GM18868 (cell line): Measurements from ENCODE around the gene OR10W1.

ENCODE experiments used
- ATAC-seq: cut with Tn5 transposase; IDR thresholded peaks from one replicate; pipeline ENCODE4 v1.9.1; 2021; ENCODE audit warnings: mild to moderate bottlenecking, moderate library complexity; ENCODE audit not compliant: unreplicated experiment

Gene OR10W1, protein sequence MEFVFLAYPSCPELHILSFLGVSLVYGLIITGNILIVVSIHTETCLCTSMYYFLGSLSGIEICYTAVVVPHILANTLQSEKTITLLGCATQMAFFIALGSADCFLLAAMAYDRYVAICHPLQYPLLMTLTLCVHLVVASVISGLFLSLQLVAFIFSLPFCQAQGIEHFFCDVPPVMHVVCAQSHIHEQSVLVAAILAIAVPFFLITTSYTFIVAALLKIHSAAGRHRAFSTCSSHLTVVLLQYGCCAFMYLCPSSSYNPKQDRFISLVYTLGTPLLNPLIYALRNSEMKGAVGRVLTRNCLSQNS

DNA sequence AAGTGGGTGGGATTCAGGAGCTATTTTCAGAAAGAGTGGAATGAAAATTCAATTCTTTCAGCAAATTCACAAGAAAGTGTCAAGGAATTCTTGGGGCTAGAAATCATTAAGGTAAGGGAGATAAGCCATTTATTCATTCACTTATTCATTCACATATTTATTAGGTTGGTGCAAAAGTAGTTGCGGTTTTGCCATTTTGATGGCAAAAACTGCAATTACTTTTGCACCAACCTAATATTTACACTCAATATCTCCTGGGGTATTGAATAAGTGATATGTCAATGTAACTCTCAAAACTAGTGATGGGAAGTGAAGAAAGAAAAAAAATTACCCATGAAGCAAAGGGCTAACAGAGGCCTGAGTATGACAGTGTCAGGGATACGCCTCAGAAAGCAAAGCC lies at the start of gene OR10W1:
Gene OR10W1 (minus strand): TSS at position 119 of the 400 bp plus-strand sequence. CDS start 402 bp downstream, outside the sequence.
- ATAC-seq, result no peak

- no peak for ATAC-seq
These were observed 48.1 kb upstream of the OR10W1 start for GRCh38 chr11:58316142-58316541.

DNA sequence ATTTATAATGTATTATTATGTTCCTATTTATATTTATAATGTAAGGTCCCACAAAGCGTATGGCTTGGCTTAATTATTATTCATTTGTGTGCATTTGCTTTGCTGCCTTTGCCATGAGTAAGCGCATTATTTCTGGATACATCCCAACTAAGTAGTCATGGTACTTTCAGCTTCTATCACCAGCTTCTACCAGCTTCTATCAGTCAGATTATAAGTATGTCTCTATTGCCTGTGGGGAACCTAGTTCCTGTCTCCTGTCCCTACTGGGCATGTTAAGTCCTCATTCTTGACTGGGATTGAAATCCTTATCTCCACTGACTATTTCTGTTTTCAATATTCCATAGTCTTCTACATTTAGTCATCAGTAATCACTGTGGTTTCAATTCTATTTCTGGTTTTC lies 33.5 kb upstream of the OR10W1 start:
- ATAC-seq, result no peak

GRCh38 chr11:58292017-58292416 lies 24.0 kb upstream of the OR10W1 start:
- no peak for ATAC-seq

DNA sequence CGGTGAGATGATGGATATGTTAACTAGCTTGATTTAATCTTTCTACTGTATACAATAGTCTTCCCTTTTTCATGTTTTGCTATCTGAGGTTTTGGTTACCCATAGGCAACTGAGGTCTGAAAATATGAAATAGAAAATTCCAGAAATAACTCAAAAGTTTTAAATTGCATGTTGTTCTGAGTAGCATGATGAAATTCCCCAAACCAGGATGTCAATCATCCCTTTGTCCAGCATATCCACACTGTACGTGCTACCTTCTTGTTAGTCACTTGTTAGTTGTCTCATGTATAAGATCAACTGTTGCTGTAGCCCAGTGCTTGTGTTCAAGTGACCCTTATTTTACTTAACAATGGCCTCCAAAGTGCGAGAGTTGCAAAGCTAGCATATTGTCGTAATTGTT lies 21.2 kb upstream of the OR10W1 start:
- ATAC-seq, result no peak

DNA sequence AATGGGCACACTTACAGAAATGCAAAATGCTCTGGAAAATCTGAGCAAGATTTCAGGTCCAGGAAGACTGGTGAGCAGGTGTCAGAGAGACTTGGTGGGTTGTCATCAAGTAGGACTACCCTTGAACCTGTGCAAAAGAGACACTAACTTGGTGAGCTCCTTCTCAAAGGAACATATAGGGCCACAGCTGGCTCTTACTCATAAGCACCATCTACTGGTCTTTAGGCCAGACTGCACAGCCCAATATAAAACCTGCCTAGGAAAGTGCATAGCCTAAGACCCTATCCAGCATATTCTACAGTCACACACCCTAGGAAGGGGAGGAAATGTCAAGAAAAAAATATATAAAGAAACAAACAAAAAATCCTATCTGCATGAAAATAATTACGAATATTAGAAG lies 18.2 kb upstream of the OR10W1 start:
- ATAC-seq, result peak; percentile 95

- no peak for ATAC-seq
These were observed 17.5 kb upstream of the OR10W1 start for GRCh38 chr11:58285483-58286040.

DNA sequence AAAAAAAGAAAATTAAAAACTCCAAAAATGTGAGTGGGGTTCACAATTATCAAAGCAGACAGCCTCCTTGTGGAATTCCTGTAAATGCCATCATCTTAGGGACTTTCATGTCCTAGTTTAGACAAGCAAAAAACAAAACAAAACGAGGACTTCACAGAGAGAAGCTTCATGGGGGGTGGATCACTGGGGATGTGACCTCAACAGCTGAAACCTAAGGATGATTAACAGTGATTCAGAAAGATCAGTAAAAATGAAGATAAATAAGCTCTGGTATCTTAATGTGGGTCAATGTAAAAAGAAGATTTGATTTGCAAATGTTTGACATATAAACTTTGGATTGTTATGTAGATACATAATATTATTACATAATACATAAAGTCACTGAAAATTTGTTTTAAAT lies 8.1 kb upstream of the OR10W1 start:
- ATAC-seq, result no peak

DNA sequence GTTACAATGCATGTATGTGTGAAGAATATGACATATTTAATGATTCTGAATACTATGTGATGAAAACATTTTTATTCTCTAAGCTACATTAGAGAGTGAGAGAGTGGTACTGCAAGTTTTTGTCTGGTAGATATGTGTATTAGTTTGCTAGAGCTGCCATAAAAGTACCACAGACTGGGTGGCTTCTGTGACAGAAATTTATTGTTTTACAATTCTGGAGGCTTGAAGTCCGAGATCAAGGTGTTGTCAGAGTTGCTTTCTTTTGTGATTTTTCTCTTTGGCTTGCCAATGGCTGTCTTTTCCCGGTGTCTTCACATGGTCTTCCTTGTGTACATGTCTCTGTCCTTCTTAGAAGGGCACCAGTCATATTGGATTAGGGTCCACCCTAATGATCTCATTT lies 6.9 kb upstream of the OR10W1 start:
- no peak for ATAC-seq

DNA sequence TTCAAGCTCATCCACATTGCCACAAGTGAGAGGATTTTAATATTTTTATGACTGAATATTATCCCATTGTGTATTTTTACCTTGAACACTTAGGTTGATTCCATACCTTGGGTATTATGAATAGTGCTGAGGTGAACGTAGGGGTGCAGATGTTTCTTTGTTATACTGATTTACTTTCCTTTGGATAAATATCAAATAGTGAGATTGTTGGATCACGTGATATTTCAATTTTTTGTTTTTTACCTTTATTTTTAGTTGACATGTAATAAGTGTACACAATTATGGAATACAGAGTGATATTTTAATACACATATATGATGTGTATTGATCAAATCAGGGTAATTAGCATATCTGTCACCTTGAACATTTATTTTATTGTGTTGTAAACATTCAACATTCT lies 8.1 kb downstream of the OR10W1 start:
- no peak for ATAC-seq

DNA sequence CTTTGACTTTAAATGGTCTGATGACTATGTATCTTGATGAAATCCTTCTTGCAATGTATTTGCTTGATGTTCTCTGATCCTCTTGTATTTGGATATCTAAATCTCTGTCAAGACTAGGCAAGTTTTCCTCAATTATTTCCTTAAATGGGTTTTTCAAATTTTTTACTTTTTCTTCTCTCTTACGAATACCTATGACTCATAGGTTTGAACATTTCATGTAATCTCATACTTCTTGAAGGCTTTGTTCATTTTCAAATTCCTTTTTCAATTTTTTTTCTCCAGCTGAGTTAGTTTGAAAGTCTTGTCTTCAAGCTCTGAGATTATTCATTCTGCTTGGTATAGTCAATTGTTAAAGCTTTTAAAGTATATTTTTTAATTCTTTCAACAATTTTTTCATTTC lies 13.1 kb downstream of the OR10W1 start:
- ATAC-seq, result no peak

DNA sequence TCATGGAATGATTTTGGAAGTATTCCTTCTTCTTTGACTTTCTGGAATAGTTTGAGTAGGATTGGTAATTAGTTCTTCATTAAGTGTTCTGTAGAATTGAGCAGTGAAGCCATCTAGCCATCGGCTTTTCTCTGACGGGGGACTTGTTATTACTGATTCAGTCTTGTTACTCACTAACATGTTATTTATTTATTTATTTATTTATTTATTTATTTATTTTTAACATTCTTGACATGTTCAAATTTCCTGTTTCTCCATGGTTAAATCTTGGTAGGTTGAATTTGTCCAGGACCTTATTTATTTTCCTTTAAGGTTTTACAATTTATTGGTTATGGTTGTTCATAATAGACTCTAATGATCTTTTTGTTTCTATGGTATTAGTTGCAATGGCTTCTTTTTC lies 24.1 kb downstream of the OR10W1 start:
- ATAC-seq, result no peak

- ATAC-seq, result no peak
These were observed 40.0 kb downstream of the OR10W1 start for GRCh38 chr11:58227956-58228615.

DNA sequence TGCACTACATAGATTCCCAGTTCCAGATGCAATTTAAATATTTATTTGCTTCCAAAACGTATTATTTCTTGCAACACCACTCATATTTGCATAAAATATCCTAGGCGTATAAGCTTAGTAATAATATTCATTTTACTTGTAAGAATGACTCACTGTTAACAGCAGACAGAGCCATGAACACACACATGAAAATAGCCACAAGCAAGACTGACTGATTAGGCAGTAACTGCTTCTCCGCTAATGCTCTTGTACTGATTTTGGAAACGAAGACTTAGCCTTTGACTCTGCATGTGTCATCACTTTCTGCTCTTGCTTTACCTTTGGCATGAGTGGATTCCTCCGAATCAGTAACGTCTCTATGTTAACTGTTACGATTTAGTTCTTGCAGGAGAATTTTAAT lies 45.3 kb downstream of the OR10W1 start:
- no peak for ATAC-seq
